Measurements from ENCODE around the gene ZNF101.

The ZNF101 gene

GRCh38 chr19:19649580-19649995, 19.1 kb upstream of the ZNF101 start:
- no peak overlapping the region for H3K9ac ChIP-seq (ENCODE audit: low read depth, low read length)
- no peaks in the 10 kb centered on the region for H3K4me1 ChIP-seq (ENCODE audit: insufficient read depth, low read length)
- H3K9me3 ChIP-seq (ENCODE audit: control insufficient read depth, insufficient read depth, low read length), result no peaks in the 10 kb centered on the region
- H3K36me3 ChIP-seq (ENCODE audit: insufficient read depth, low read length), result peaks cover 11% of the 10 kb centered on the region

GRCh38 chr19:19650331-19650730, 18.3 kb upstream of the ZNF101 start:
- H3K4me1 ChIP-seq (ENCODE audit: insufficient read depth, low read length), result no peaks in the 10 kb centered on the region
- H3K36me3 ChIP-seq (ENCODE audit: insufficient read depth, low read length), result peaks cover 10% of the 10 kb centered on the region
- no peak overlapping the region for H3K9ac ChIP-seq (ENCODE audit: low read depth, low read length)
- no peaks in the 10 kb centered on the region for H3K9me3 ChIP-seq (ENCODE audit: control insufficient read depth, insufficient read depth, low read length)

- Histone ChIP-seq H3K36me3 (ENCODE audit: insufficient read depth, low read length) (peaks cover 10% of the 10 kb centered on the region), H3K4me1 (ENCODE audit: insufficient read depth, low read length) (no peaks in the 10 kb centered on the region), H3K9ac (ENCODE audit: low read depth, low read length) (no peak overlapping the region), H3K9me3 (ENCODE audit: control insufficient read depth, insufficient read depth, low read length) (no peaks in the 10 kb centered on the region)
Measured at GRCh38 chr19:19651076-19651475, 17.6 kb upstream of the ZNF101 start.

- H3K9ac ChIP-seq (ENCODE audit: low read depth, low read length), result no peak overlapping the region
- H3K36me3 ChIP-seq (ENCODE audit: insufficient read depth, low read length), result peaks cover 22% of the 10 kb centered on the region
- H3K4me1 ChIP-seq (ENCODE audit: insufficient read depth, low read length), result no peaks in the 10 kb centered on the region
- H3K9me3 ChIP-seq (ENCODE audit: control insufficient read depth, insufficient read depth, low read length), result no peaks in the 10 kb centered on the region
Measured at GRCh38 chr19:19652482-19653295, 15.9 kb upstream of the ZNF101 start.

GRCh38 chr19:19653597-19654147, 15.0 kb upstream of the ZNF101 start:
- Histone ChIP-seq H3K36me3 (ENCODE audit: insufficient read depth, low read length) (peaks cover 28% of the 10 kb centered on the region), H3K9me3 (ENCODE audit: control insufficient read depth, insufficient read depth, low read length) (no peaks in the 10 kb centered on the region), H3K4me1 (ENCODE audit: insufficient read depth, low read length) (no peaks in the 10 kb centered on the region), H3K9ac (ENCODE audit: low read depth, low read length) (no peak overlapping the region)

GRCh38 chr19:19654441-19654840, 14.2 kb upstream of the ZNF101 start:
- H3K9me3 ChIP-seq (ENCODE audit: control insufficient read depth, insufficient read depth, low read length), result no peaks in the 10 kb centered on the region
- H3K9ac ChIP-seq (ENCODE audit: low read depth, low read length), result no peak overlapping the region
- no peaks in the 10 kb centered on the region for H3K4me1 ChIP-seq (ENCODE audit: insufficient read depth, low read length)
- H3K36me3 ChIP-seq (ENCODE audit: insufficient read depth, low read length), result peaks cover 34% of the 10 kb centered on the region

GRCh38 chr19:19655051-19655594, 13.5 kb upstream of the ZNF101 start:
- H3K4me1 ChIP-seq (ENCODE audit: insufficient read depth, low read length), result no peaks in the 10 kb centered on the region
- no peaks in the 10 kb centered on the region for H3K9me3 ChIP-seq (ENCODE audit: control insufficient read depth, insufficient read depth, low read length)
- peaks cover 34% of the 10 kb centered on the region for H3K36me3 ChIP-seq (ENCODE audit: insufficient read depth, low read length)
- no peak overlapping the region for H3K9ac ChIP-seq (ENCODE audit: low read depth, low read length)

GRCh38 chr19:19655641-19656343, 12.8 kb upstream of the ZNF101 start:
- Histone ChIP-seq H3K9me3 (ENCODE audit: control insufficient read depth, insufficient read depth, low read length) (no peaks in the 10 kb centered on the region), H3K4me1 (ENCODE audit: insufficient read depth, low read length) (no peaks in the 10 kb centered on the region)

GRCh38 chr19:19656451-19657396, 11.9 kb upstream of the ZNF101 start:
- Histone ChIP-seq H3K36me3 (ENCODE audit: insufficient read depth, low read length) (peaks cover 28% of the 10 kb centered on the region), H3K9me3 (ENCODE audit: control insufficient read depth, insufficient read depth, low read length) (no peaks in the 10 kb centered on the region), H3K9ac (ENCODE audit: low read depth, low read length) (no peak overlapping the region), H3K4me1 (ENCODE audit: insufficient read depth, low read length) (peaks cover 4% of the 10 kb centered on the region; the same call in 1 of the 2 replicates)

More at GRCh38 chr19:19655641-19656343, 12.8 kb upstream of the ZNF101 start:
- no peak overlapping the region for H3K9ac ChIP-seq (ENCODE audit: low read depth, low read length)
- peaks cover 34% of the 10 kb centered on the region for H3K36me3 ChIP-seq (ENCODE audit: insufficient read depth, low read length)

- Histone ChIP-seq H3K36me3 (ENCODE audit: insufficient read depth, low read length) (peaks cover 28% of the 10 kb centered on the region), H3K9ac (ENCODE audit: low read depth, low read length) (no peak overlapping the region), H3K9me3 (ENCODE audit: control insufficient read depth, insufficient read depth, low read length) (no peaks in the 10 kb centered on the region), H3K4me1 (ENCODE audit: insufficient read depth, low read length) (peaks cover 10% of the 10 kb centered on the region; the same call in 1 of the 2 replicates)
Measured at GRCh38 chr19:19657397-19657783, 11.2 kb upstream of the ZNF101 start.

- Histone ChIP-seq H3K9ac (ENCODE audit: low read depth, low read length) (no peak overlapping the region), H3K36me3 (ENCODE audit: insufficient read depth, low read length) (peaks cover 28% of the 10 kb centered on the region), H3K4me1 (ENCODE audit: insufficient read depth, low read length) (peaks cover 12% of the 10 kb centered on the region; the same call in 1 of the 2 replicates), H3K9me3 (ENCODE audit: control insufficient read depth, insufficient read depth, low read length) (no peaks in the 10 kb centered on the region)
Measured at GRCh38 chr19:19659646-19660245, 8.9 kb upstream of the ZNF101 start.

- Histone ChIP-seq H3K9ac (ENCODE audit: low read depth, low read length) (no peak overlapping the region), H3K36me3 (ENCODE audit: insufficient read depth, low read length) (peaks cover 25% of the 10 kb centered on the region), H3K9me3 (ENCODE audit: control insufficient read depth, insufficient read depth, low read length) (no peaks in the 10 kb centered on the region), H3K4me1 (ENCODE audit: insufficient read depth, low read length) (peaks cover 12% of the 10 kb centered on the region; the same call in 1 of the 2 replicates)
Measured at GRCh38 chr19:19661141-19661674, 7.4 kb upstream of the ZNF101 start.

- H3K4me1 ChIP-seq (ENCODE audit: insufficient read depth, low read length), result peaks cover 12% of the 10 kb centered on the region; the same call in 1 of the 2 replicates
- no peaks in the 10 kb centered on the region for H3K9me3 ChIP-seq (ENCODE audit: control insufficient read depth, insufficient read depth, low read length)
- peaks cover 20% of the 10 kb centered on the region for H3K36me3 ChIP-seq (ENCODE audit: insufficient read depth, low read length)
- H3K9ac ChIP-seq (ENCODE audit: low read depth, low read length), result no peak overlapping the region
Measured at GRCh38 chr19:19661675-19662251, 6.9 kb upstream of the ZNF101 start.

Data from ES-I3 (cell line).